ENCODE results near the gene THSD7B. TPM values are rescaled to one million over a fixed set of nuclear protein-coding genes. Genes with fewer than 3 reads are reported as not detected.
"Not testable (repeated sequence)": the region's sequence is repeated elsewhere in the genome, so short reads cannot be mapped to it uniquely, and the experiment has no call there.

The THSD7B gene
- total RNA-seq, 1 donor from 2014 or later = 0.81 TPM

GRCh38 chr2:136957044-136957443 lies 191.7 kb downstream of the THSD7B start:
- no peak for TF ChIP-seq CTCF (conservative IDR thresholded peaks at IDR 0.05; ENCODE audit: low read depth, low read length)
- no peak overlapping the region for H3K4me3 ChIP-seq (ENCODE audit: low read depth, low read length)
- DNase-seq (ENCODE audit: low read depth) = no peak

- H3K4me3 ChIP-seq (ENCODE audit: low read depth, low read length) = no peak overlapping the region
- DNase-seq (ENCODE audit: low read depth) = no peak
- TF ChIP-seq CTCF (conservative IDR thresholded peaks at IDR 0.05; ENCODE audit: low read depth, low read length) = no peak
These were observed 196.9 kb downstream of the THSD7B start for GRCh38 chr2:136962105-136962725.

GRCh38 chr2:136966485-136966884 lies 201.1 kb downstream of the THSD7B start:
- TF ChIP-seq CTCF (conservative IDR thresholded peaks at IDR 0.05; ENCODE audit: low read depth, low read length) = no peak
- no peak overlapping the region for H3K4me3 ChIP-seq (ENCODE audit: low read depth, low read length)
- no peak for DNase-seq (ENCODE audit: low read depth)

GRCh38 chr2:136980303-136980702 lies 215.0 kb downstream of the THSD7B start:
- no peak for TF ChIP-seq CTCF (conservative IDR thresholded peaks at IDR 0.05; ENCODE audit: low read depth, low read length)
- DNase-seq (ENCODE audit: low read depth) = no peak
- no peak overlapping the region for H3K4me3 ChIP-seq (ENCODE audit: low read depth, low read length)

- H3K4me3 ChIP-seq (ENCODE audit: low read depth, low read length); DNase-seq (ENCODE audit: low read depth): not testable (repeated sequence)
These were observed 216.3 kb downstream of the THSD7B start for GRCh38 chr2:136981689-136982088.

- no peak for DNase-seq (ENCODE audit: low read depth)
- no peak overlapping the region for H3K4me3 ChIP-seq (ENCODE audit: low read depth, low read length)
- TF ChIP-seq CTCF (conservative IDR thresholded peaks at IDR 0.05; ENCODE audit: low read depth, low read length) = no peak
These were observed 219.7 kb downstream of the THSD7B start for GRCh38 chr2:136985044-136985443.

GRCh38 chr2:136986605-136987221 lies 221.4 kb downstream of the THSD7B start:
- H3K4me3 ChIP-seq (ENCODE audit: low read depth, low read length) = no peak overlapping the region
- no peak for TF ChIP-seq CTCF (conservative IDR thresholded peaks at IDR 0.05; ENCODE audit: low read depth, low read length)
- no peak for DNase-seq (ENCODE audit: low read depth)
